Measurements from ENCODE around the gene ADD1.
"Not testable (repeated sequence)": the region's sequence is repeated elsewhere in the genome, so short reads cannot be mapped to it uniquely, and the experiment has no call there.

Gene ADD1

GRCh38 chr4:2936773-2937145, 93.1 kb downstream of the ADD1 start:
- no peak for DNase-seq

GRCh38 chr4:2937146-2937857, 93.7 kb downstream of the ADD1 start:
- DNase-seq, result peak in 1 of 2 experiments; percentile 43

- DNase-seq, result no peak
Measured at GRCh38 chr4:2937986-2938385, 94.3 kb downstream of the ADD1 start.

- DNase-seq, result not testable (repeated sequence)
Measured at GRCh38 chr4:2938411-2938810, 94.8 kb downstream of the ADD1 start.

DNA sequence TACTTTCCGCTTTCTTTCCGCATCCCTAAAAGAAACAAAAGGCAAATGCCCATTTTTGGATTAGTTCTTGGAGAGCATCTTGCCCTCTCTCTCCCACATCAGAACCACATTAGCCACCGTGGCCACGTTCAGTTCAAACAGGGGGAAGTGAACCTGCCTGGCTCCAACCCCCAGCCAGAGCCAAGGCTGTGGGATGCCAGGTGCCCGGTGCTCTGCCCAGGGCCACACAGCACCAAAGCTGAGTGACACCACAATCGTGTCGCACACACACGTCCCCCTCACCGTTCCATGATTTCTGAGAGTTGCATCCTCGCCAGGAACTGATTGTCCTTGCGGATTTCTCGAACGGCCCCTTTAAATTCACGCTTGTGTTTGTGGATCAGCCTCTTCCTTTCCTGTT, 95.3 kb downstream of the ADD1 start:
- no peak for DNase-seq

DNA sequence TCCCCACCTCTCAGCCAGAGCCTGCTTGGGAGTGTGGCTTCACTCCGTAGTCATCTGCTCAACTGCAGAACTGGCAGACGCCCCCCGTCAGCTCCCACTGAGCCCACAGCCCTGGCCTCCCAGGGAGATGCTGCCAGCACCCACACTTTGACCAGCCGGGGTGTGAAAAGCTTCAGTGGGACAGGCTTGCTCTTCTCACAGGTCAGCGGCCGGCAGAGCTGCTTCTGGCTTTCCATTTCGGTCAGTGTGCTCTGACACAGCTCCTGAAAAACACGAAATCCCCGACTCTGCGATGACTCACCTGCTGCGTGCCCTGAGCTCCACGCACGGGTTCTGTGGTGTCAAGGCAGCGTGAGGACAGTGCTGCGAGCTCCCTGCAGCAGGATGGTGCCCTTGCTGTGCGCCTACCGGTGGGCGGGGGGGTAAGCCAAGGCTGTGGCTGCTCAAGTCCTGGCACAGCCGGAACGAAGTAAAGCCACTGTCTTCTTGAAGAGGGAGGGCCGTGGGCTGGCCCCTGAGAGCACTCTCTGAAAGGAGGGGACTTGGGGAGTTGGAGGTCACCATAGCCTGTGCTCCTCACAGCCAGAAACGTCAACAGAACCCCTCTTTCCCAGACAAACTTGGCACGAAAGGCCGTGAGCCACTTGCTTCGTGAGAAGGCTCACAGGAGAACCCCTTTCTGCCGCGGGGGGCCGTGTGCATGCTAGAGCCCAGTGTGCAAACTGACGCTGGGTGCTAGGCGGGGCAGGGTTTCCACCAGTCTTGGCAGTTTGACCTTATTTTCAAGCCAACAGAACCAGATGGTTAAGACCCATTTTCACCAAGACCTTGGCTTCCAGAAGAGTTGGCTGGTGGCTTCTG, 96.0 kb downstream of the ADD1 start:
- DNase-seq, result no peak

DNA sequence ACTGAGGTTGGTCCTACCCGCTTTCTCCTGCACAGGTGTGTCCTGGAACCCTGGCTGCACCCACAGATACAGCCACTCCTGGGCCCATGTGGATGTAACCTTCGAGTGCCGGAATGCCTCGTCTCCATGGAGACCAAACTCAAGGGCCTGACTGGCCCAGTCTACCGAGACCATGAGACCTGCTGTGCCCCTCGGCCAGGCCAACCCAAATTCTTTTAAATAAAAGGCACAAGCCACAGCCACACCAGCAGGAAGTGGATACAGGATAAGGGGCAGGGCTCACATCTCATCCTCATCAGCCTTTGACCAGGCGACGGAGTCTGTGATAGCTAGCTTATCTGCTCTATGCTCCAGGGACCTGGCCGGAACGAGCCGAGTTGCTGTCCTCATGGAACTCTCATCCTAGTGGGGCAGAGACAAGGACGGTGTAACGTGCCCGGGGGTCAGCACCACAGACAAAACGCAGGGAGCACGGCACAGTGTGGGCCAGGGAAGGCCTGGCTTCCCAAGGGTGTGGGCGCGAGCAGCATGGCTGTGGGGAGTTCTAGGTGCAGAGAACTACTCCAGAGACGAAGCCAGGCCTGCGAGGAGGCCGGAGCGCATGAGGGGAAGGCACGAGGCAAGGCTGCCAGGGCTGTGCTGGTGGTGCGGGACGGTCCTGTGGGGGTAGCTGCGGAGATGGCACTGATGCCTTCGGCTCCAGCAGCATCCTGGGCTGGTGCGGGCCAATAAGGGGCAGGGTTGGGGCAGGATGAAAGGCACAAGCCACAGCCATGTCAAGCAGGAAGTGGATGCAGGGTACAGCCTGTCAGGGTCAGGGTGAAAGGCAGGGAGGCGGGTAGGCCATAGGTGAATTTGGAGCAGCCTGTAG, 96.9 kb downstream of the ADD1 start:
- DNase-seq, result no peak

DNA sequence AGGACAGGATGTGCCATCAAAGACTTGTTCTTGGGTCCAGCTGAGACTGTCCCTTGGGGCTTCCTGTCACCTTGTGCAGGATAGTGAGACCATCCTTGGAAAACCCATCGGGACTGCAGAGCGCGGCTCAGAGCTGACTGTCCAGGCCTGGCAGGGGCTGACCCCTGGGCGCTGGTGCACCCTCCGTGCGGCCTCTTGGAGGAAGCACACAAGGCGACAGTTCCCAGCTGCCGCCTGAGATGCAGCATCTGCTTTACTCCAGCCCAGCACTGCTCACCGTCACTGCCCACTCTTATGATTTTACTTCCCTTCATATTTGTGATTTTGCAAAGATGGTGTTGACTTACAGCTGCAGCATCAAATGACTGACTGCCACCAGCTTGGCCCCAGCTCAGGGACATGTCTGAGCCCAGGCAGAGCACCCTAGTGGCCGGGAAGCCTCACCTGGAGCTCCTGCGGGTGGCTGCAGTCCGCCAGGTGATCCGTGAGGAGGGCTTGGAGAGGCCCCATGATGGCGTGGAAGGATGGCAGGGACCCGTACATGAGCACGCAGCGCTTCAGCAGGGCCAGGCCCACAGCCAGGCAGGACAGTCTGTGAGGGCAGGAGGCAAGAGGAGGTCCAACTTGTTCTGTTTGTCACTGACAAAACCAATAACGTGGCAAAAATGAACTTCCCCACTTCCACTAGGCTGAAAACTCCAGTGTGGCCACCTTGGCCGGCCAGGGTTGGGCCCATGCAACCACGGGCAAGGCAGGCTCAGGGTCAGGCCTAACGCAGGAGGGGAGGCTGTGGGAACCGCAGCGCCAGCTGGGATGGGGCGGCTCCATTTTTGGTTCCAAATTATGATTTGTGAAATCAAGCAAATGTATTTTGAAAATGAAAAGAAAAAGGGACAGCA, 97.7 kb downstream of the ADD1 start:
- no peak for DNase-seq

- DNase-seq, result no peak
Measured at GRCh38 chr4:2942037-2942531, 98.4 kb downstream of the ADD1 start.

GRCh38 chr4:2942532-2943363, 99.1 kb downstream of the ADD1 start:
- no peak for DNase-seq

DNA sequence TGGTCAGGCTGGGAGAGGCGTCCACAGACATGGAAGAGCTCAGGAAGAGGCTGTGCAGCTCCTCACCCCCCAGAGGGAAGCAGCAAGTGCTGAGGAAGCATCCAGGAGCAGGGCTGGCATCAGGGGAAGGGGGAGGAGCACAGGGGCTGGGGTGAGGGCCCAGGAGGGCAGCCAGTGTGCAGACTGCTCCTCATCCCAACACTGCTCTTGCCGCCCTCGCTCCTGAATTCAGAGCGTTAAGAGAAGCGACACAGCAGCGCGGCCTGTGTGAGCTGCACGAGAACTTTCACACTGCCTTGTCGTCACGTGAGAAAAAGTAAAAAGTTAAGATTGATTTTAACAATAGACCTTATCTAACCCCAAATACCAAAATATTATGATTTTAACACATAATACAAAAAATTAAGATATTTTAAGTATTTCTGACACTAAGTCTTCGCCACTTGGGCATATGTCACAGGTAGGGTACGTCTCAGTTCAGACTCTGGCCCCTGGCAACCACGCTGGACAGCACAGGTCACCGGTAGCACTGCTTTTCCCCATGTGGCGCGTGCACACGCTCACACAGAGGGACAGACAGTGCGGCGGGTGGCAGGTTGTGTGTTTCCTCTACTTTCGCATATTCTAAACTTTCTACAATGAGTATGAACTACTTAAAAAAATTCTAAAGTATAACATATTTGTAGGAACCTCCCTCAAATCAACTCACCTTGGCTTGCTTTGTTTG, 99.9 kb downstream of the ADD1 start:
- DNase-seq, result no peak

DNA sequence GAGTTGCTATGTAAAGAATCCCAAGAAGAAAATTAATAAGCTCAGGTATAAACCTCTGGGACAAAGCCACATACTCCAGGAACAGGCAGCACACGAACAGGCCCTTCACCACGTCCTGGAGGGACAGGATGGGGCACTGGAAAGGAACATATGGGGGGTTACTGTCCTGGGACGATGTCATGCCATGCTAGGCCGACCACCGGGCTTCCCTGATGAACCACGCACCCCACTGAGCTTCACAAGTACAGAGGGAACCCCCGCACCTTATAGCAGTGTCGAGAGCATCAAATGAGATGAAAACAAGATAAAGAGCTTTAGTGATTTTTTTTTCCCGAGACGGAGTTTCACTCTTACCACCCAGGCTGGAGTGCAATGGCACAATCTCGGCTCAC, 100.4 kb downstream of the ADD1 start:
- DNase-seq, result no peak

GRCh38 chr4:2944586-2945526, 101.2 kb downstream of the ADD1 start:
- no peak for DNase-seq

DNA sequence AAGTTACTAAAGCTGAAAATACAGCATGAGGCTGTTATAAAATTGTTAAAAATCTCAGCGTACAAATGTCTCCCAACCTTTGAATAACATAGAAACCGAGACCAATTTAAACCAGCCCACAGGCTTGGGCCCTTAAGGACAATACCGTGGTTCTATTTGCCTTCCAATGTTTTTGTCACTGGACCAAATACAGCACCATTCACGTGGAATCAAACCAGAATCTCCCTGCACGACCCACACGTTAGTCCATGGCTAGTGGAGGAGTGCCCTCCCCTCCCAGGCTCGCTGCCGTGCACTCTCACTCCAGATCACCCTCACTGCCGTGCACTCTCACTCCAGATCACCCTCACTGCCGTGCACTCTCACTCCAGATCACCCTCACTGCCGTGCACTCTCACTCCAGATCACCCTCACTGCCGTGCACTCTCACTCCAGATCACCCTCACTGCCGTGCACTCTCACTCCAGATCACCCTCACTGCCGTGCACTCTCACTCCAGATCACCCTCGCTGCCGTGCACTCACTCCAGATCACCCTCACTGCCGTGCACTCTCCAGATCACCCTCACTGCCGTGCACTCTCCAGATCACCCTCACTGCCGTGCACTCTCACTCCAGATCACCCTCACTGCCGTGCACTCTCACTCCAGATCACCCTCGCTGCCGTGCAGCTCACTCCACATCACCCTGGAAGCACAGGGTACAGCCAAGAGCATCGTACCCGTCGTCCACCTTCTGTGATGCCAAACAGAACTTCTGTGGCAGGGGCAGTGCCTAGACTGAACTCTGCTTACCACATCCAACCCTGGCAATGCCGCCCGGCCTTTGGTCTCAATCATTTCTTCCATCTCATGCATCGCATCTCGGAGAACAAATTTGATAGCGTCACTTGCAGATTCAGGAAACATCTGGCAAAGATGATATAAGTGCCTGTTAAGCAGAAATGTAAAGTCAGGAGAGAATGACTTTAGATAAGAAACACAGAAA, 102.3 kb downstream of the ADD1 start:
- not testable (repeated sequence) for DNase-seq

DNA sequence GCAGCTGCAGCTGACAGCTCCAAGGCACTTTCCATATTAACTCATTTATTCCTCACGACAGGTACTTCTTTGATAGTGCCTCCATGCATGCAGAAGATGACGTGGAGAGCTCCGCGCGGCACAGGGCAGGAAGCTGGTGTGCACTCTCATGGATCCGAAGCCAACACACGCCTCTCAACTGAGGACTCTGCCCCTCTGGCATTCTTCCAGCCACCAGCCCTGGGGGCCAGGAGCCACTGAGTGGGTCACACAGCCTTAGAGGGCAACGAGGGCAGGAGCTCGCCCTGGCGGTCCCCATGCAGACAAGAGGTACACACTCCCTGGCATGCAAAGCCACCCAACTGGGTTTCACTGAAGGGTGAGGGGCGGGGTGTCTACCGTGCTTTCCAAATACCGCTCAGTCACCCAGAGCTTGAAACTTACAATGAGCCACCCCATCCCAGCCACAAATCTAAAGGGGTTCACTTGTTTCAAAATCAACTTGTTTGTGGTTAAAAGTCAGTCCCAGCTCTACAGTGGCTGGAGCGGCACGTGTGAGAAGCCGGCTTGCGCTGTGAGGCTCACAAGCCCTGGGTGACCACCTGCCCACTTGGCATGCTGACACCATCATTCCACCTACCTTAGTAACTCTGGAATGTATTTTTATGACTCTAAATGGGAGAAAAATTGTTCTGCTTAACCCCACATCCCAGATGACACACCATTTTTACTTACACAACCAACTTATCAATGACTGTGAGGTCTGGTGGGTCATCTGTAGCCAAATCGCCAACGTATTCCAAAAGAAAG, 103.4 kb downstream of the ADD1 start:
- no peak for DNase-seq

DNA sequence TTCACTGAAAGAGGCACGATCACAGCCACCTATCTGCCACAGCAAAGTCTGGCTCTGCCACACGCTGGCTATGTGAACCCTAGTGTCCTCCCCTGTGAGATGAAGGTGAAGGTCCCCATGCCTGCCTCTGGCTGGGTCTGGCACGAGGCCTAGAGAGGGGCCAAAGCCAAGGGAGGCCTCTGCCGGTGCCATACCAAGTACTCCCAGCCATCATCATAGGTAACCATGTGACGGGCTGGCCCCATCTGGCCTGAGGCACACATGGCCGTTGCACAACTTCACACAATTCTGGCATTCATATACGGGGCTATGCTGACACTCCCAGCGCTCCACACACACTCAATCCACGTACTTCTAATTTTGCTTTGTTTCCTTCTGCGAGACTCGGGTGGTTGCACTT, 104.3 kb downstream of the ADD1 start:
- no peak for DNase-seq

All from SW 1271 (cell line).